CD4-positive, alpha-beta T cell (primary cell): ENCODE results near the gene METTL15. TPM values are rescaled to one million over a fixed set of nuclear protein-coding genes. Genes with fewer than 3 reads are reported as not detected.

Experiments
- ATAC-seq: fragments of 200-7000 bp; cut with Tn5 transposase; one replicate; pipeline ENCODE4 v1.10.0; 2022; ENCODE audit warnings: mild to moderate bottlenecking; ENCODE audit not compliant: poor library complexity
- CTCF ChIA-PET: fragments of 350-600 bp; sonication (Branson Sonifier 250); formaldehyde crosslinking; loops from one replicate; lab custom pipeline; 2021; ENCODE audit warnings: antibody characterized with exemption, inconsistent platforms; lab: Charles Lee
- POLR2A ChIA-PET: fragments of 350-600 bp; sonication (Branson Sonifier 250); formaldehyde crosslinking; loops from one replicate; lab custom pipeline; 2021; ENCODE audit warnings: antibody characterized with exemption, inconsistent platforms; lab: Charles Lee
- DNase-seq, 14 experiments: peaks; one replicate each; pipeline ENCODE4 v3.0.0-alpha.2; 2013 to 2020; ENCODE audit warnings: mixed read lengths in 2 of 14
- H3K27ac ChIP-seq, 2 donors: one replicate each; pipeline versions ENCODE4 v1.5.1 to v1.7.0; 2013; ENCODE audit warnings: low read length in 2 of 2, low read depth in 1 of 2, mild to moderate bottlenecking in 1 of 2
- H3K27me3 ChIP-seq, 2 experiments: 1 replicate in 1 of 2; 2 replicates in 1 of 2; pipeline versions ENCODE4 v1.6.1 to v1.7.0; 2013; ENCODE audit warnings: low read length in 2 of 2, control low read depth in 1 of 2, mild to moderate bottlenecking in 1 of 2, moderate library complexity in 1 of 2; ENCODE audit not compliant: insufficient read depth in 2 of 2, control insufficient read depth in 1 of 2
- H3K36me3 ChIP-seq: one replicate; pipeline ENCODE4 v1.6.1; 2013; ENCODE audit warnings: low read length, control low read depth; ENCODE audit not compliant: insufficient read depth
- H3K4me1 ChIP-seq: one replicate; pipeline ENCODE4 v1.6.1; 2013; ENCODE audit warnings: low read length, control low read depth; ENCODE audit not compliant: insufficient read depth
- H3K4me3 ChIP-seq: one replicate; pipeline ENCODE4 v1.5.1; 2013; ENCODE audit warnings: mild to moderate bottlenecking, low read length, moderate library complexity
- H3K9me3 ChIP-seq, 2 experiments: 1 replicate in 1 of 2; 2 replicates in 1 of 2; pipeline versions ENCODE4 v1.6.1 to v1.7.0; 2013; ENCODE audit warnings: low read length in 2 of 2, mild to moderate bottlenecking in 2 of 2, control low read depth in 1 of 2, moderate library complexity in 1 of 2; ENCODE audit not compliant: control insufficient read depth in 1 of 2, insufficient read depth in 1 of 2
- H3K27ac Mint-ChIP-seq: one replicate; pipeline ENCODE4 v1.8.0; 2020; ENCODE audit warnings: mixed read lengths
- H3K27me3 Mint-ChIP-seq: one replicate; pipeline ENCODE4 v1.8.0; 2021; ENCODE audit warnings: mixed read lengths
- H3K36me3 Mint-ChIP-seq: one replicate; pipeline ENCODE4 v1.8.0; 2021; ENCODE audit warnings: low read depth, mixed read lengths
- H3K4me1 Mint-ChIP-seq: one replicate; pipeline ENCODE4 v1.8.0; 2021; ENCODE audit warnings: low read depth, mixed read lengths
- H3K4me3 Mint-ChIP-seq: one replicate; pipeline ENCODE4 v1.8.0; 2020; ENCODE audit warnings: mild to moderate bottlenecking, mixed read lengths
- H3K9me3 Mint-ChIP-seq: one replicate; pipeline ENCODE4 v1.8.0; 2020; ENCODE audit warnings: mixed read lengths
- intact Hi-C, 2 experiments: fragments of 100-400 bp; cut with DNase I in 1 of 2; cut with micrococcal nuclease in 1 of 2; formaldehyde crosslinking; loops; one replicate each; pipeline versions ENCODE4 v1.15.1 to v1.9.0; 2023 to 2025; cut with DNase I, micrococcal nuclease
- polyA plus RNA-seq, 2 donors: library from polyadenylated mRNA; unstranded; fragments of 120-200 nt; gene quantifications; one replicate each; pipeline ENCODE4 v1.2.1, GENCODE V29; 2013
- total RNA-seq, 174 experiments: library from RNA in 2 of 174; stranded (reverse) in 2 of 174; gene quantifications; one replicate each; pipeline ENCODE4 v1.2.3 and lab custom pipeline; 2021 to 2026
- TF ChIP-seq, protein P1 (sequence below): fragments of 200-600 bp; IDR thresholded peaks from one replicate; pipeline ENCODE4 v1.8.0; 2022; ENCODE audit warnings: antibody characterized with exemption, mild to moderate bottlenecking

Gene METTL15, protein sequence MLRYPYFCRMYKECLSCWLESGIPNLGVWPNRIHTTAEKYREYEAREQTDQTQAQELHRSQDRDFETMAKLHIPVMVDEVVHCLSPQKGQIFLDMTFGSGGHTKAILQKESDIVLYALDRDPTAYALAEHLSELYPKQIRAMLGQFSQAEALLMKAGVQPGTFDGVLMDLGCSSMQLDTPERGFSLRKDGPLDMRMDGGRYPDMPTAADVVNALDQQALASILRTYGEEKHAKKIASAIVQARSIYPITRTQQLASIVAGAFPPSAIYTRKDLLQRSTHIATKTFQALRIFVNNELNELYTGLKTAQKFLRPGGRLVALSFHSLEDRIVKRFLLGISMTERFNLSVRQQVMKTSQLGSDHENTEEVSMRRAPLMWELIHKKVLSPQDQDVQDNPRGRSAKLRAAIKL
- total RNA-seq: 1 to 10 TPM; 3.5 to 4.4 TPM
- 6.7 TPM for polyA plus RNA-seq (2013, experiment 1 of 2)
- polyA plus RNA-seq (2013, experiment 2 of 2): 8.6 TPM
- 4.7 to 34.2 (median 18.4) reads per million in 172 experiments for total RNA-seq (lab: John Stamatoyannopoulos, UW)

DNA sequence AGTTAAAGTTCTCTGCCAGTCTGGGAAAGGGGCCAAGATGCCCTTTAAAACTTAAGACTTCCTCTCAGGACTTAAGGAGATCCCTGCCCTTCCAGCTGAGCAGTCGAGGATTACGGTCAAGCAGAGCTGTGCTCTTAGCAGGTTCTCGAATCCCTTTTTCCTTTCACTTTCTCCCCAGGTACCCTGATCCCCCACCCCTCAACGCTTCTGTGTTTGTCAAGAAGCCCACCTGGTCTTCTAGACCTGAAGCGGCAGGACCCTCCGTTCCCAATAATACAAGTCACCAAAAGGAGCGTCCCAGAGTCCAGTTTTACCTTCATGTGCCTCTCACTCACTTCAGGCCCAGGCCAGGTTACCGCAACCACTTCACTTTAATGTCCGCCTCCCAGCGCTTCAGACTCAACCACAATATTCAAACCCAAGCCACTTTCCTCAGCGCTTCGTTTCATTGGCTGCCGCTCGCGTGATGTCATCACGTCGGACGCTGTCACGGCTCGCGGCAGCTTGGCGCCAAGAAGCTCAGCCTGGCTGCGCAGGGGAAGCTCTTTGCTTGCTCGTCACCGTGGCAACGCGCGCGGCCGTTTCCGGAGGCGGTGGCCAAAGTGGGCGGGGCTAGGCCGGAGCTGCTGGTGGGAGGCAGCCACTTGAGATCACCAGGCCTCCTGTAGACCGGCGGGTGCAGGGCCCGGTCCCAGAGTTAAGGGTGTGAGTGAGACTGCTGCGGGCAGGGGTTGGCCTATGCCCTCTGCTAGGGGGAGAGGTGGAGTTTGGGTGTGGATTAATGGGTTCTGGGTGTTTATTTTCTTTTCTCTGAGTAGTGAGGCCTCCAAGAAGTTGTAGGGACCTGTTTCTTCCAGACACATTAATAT lies at the start of gene METTL15, which contains the start of gene KIF18A:
TSS of gene METTL15 (plus strand) at position 639 of the 869 bp plus-strand sequence. CDS start 4,947 bp downstream, outside the sequence.
TSS of gene KIF18A (minus strand) at position 407 of the 869 bp plus-strand sequence. CDS start 10,209 bp downstream, outside the sequence.
- Histone ChIP-seq H3K27ac (peak within 1 kb of the TSS; percentile 75 to 92), H3K4me1 (peaks cover 24% of the 10 kb centered on the region), H3K9me3 (no peaks in the 10 kb centered on the region), H3K36me3 (no peaks in the 10 kb centered on the region), H3K4me3 (peak within 1 kb of the TSS; percentile 66), H3K27me3 (no peaks in the 10 kb centered on the region)
- intact Hi-C loops: loop anchor here (1.0 to 10.0 kb wide), 4 partner anchors 63 to 743 kb away; partner anchors contain the start of genes LIN7C (in 2 of the 2) and CCDC34 (in 1 of the 2)
- DNase-seq (peak; percentile 94 to 99 (median 96)), ATAC-seq (peak; percentile 89)
- ChIA-PET POLR2A (interaction anchor here (1.0 to 1.2 kb wide), 5 partner anchors 11 to 601 kb away, joined by 3 to 7 read pairs (median 5); partner anchors contain the start of gene LIN7C), CTCF (interaction anchor here (1.1 kb wide), 1 partner anchor 18 kb away, joined by 4 read pairs; no protein-coding TSS in a partner anchor)
- Mint-ChIP-seq H3K27me3 (no peaks in the 10 kb centered on the region), H3K36me3 (peaks cover 36% of the 10 kb centered on the region), H3K27ac (peak within 1 kb of the TSS; percentile 98), H3K4me3 (peak within 1 kb of the TSS; percentile 98), H3K4me1 (peaks cover 73% of the 10 kb centered on the region), H3K9me3 (no peaks in the 10 kb centered on the region)
- TF ChIP-seq, protein P1, sequence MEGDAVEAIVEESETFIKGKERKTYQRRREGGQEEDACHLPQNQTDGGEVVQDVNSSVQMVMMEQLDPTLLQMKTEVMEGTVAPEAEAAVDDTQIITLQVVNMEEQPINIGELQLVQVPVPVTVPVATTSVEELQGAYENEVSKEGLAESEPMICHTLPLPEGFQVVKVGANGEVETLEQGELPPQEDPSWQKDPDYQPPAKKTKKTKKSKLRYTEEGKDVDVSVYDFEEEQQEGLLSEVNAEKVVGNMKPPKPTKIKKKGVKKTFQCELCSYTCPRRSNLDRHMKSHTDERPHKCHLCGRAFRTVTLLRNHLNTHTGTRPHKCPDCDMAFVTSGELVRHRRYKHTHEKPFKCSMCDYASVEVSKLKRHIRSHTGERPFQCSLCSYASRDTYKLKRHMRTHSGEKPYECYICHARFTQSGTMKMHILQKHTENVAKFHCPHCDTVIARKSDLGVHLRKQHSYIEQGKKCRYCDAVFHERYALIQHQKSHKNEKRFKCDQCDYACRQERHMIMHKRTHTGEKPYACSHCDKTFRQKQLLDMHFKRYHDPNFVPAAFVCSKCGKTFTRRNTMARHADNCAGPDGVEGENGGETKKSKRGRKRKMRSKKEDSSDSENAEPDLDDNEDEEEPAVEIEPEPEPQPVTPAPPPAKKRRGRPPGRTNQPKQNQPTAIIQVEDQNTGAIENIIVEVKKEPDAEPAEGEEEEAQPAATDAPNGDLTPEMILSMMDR: no peak

DNA sequence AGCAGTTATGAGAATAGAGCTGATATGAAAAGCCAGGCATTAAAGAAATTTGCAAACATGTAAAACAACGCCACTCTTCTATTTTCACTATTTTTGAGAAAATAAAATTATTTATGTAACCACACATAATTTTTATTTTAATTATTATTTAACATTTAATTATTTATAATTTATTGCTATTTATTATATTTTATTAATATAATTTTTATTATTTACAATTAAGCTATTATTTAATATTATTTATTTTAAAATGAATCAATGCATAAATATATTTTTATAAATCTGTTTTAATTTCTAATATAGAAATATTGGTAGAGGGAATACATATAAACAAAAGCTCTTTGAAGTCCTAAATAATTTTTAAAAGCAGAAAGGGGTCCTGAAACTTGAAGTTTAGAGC lies 36.9 kb upstream of the METTL15 start:
- DNase-seq: no peak
- no peaks in the 10 kb centered on the region for H3K9me3 Mint-ChIP-seq
- ChIA-PET CTCF (interaction anchor here (1.7 kb wide), 1 partner anchor 13 kb away, joined by 5 read pairs; no protein-coding TSS in a partner anchor), POLR2A (interaction anchor here (0.7 kb wide), 1 partner anchor 38 kb away, joined by 3 read pairs; no protein-coding TSS in a partner anchor)
- ATAC-seq: no peak
- no peaks in the 10 kb centered on the region for H3K36me3 Mint-ChIP-seq
- no peak overlapping the region for H3K27ac Mint-ChIP-seq
- Histone ChIP-seq H3K36me3 (no peaks in the 10 kb centered on the region), H3K27me3 (no peaks in the 10 kb centered on the region), H3K4me1 (no peaks in the 10 kb centered on the region), H3K9me3 (no peaks in the 10 kb centered on the region), H3K4me3 (no peak overlapping the region), H3K27ac (no peak overlapping the region)
- TF ChIP-seq, protein P1: no peak
- H3K4me3 Mint-ChIP-seq: no peak overlapping the region
- H3K4me1 Mint-ChIP-seq: no peaks in the 10 kb centered on the region
- intact Hi-C loops: no loop called here
- no peaks in the 10 kb centered on the region for H3K27me3 Mint-ChIP-seq

DNA sequence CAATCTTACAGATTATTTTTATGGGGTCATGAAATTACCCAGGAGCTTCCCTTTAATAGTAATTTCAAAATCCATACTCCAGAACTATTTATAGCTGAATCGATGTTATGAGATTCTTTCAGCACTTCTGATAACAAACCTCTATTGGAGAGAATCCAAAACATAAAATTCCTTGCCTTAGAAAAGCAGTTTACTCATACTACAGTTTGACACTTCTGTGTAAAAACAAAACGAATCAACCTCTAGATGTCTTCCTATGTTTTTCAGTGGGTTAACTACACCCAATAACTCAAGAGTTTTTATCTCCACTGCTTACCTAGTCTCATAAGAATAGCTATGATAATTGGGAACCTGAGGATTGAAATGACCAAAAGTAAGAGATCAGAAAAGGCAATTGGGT lies 35.9 kb upstream of the METTL15 start:
- H3K9me3 Mint-ChIP-seq: no peaks in the 10 kb centered on the region
- no peaks in the 10 kb centered on the region for H3K4me1 Mint-ChIP-seq
- H3K36me3 Mint-ChIP-seq: no peaks in the 10 kb centered on the region
- no peak overlapping the region for H3K27ac Mint-ChIP-seq
- H3K4me3 Mint-ChIP-seq: no peak overlapping the region
- Histone ChIP-seq H3K4me3 (no peak overlapping the region), H3K27me3 (no peaks in the 10 kb centered on the region), H3K4me1 (no peaks in the 10 kb centered on the region), H3K9me3 (no peaks in the 10 kb centered on the region), H3K36me3 (no peaks in the 10 kb centered on the region), H3K27ac (no peak overlapping the region)
- intact Hi-C loops: no loop called here
- no peak for ATAC-seq
- POLR2A ChIA-PET: no interaction called here
- DNase-seq: no peak
- TF ChIP-seq, protein P1: no peak
- CTCF ChIA-PET: interaction anchor here (1.7 kb wide), 1 partner anchor 12 kb away, joined by 5 read pairs; no protein-coding TSS in a partner anchor
- H3K27me3 Mint-ChIP-seq: no peaks in the 10 kb centered on the region
